ENCODE results near the gene MPC2.
A peak's percentile ranks its signal among the peaks of the same experiment; 100 is the strongest.

MPC2 gene

DNA sequence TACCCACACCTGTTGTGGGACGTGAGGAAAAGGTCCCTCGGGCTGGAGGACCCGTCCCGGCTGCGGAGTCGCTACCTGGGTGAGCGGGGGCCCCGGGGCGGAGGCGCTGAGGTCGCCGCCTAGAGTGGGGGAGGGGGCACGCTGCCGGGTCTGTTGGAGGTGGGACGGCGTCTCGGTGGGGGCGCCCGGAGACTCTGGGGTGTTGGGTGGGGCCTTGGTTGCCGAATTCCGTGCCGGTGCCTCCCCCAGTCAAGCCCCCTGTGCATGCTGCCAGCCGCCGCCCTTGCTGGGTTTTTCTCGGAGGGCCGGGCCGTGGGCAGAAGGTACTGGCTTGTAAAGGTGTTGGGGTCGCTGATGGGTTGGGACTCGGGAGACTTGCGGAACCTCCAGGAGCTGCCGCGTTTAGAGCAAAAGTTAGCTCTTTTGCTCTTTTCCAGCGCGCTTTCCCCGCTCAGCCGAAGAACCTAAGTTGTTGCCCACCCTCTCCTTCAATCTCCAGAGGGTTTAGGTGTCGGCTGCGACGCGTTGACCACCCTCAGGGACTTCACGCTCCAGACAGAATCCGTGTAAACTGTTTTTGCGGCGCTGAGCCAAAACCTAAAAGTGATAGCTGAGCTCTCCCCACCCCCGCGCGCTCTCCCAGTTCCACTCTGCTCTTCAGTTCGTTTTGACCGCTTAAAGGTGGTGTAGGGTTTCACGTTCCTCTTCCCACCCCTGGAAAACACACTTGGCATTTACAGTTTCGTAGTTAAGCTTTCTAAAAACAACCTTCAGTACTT lies at the start of gene MPC2:
MPC2 (minus strand) TSS at position 143 of the 779 bp plus-strand sequence. CDS start 1,231 bp downstream, outside the sequence.
- DNase-seq = peak; percentile 69 to 73

DNA sequence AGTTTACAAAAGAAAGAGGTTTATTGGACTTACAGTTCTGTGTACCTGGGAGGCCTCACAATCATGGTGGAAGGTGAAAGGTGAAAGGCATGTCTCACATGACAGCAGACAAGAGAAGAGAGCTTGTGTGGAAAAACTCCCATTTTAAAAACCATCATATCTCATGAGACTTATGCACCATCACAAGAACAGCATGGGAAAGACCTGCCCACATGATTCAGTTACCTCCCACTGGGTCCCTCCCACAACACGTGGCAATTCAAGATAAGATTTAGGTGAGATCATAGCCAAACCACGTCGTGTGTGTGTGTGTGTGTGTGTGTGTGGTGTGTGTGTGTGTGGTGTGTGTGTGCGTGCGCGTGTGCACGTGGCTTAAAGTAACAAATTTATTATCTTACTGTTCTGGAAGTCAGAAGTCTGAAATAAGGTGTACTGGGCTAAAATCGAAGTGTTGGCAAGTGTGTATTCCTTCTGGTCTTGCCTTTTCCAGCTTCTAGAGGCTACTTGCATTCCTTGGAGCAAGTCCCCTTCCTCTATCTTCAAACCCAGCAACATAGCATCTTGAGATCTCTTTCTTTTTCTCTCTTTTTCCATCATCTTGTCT lies 48.1 kb upstream of the MPC2 start:
- DNase-seq = peak in 1 of 2 experiments; percentile 28

GRCh38 chr1:167983797-167984420 lies 47.0 kb upstream of the MPC2 start:
- DNase-seq = no peak

- no peak for DNase-seq
Measured at GRCh38 chr1:167981933-167982332, 45.1 kb upstream of the MPC2 start.

DNA sequence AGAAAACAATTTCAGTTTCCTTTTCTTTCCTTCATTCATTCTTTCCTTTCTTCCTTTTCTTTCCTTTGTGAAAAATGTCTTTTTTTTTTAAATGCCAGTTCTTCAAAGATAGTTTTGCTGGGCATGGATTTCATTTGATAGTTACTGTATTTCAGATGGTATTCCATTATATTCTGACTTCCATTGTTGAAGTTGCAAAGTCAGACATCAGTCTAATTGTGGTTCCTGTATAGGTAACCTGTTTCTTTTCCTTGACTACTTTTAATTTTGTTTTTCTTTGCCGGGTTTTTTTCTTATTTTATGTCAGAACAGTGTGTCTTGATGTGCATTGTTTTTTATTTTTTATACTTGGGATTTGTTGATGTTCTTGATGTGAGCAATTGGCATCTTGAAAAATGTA lies 40.4 kb upstream of the MPC2 start:
- no peak for DNase-seq

GRCh38 chr1:167974698-167975097 lies 37.8 kb upstream of the MPC2 start:
- DNase-seq = no peak

GRCh38 chr1:167973832-167974231 lies 37.0 kb upstream of the MPC2 start:
- no peak for DNase-seq

GRCh38 chr1:167968569-167968968 lies 31.7 kb upstream of the MPC2 start:
- DNase-seq = no peak

DNA sequence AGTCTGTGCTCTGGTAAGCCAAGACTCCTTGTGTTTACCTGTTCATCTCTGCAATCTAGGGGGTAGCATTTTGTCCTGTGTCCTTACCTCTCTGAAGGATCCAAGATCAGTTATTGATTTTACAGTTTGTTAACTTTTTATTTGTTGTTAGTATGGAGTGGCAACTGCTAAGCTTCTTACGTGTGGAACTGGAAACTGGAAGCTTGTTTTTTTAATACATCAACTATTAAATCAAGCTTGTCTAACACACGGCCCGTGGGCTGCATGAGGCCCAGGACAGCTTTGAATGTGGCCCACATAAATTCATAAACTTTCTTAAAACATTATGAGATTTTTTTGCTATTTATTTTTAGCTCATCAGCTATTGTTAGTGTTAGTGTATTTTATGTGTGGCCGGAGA lies 29.2 kb upstream of the MPC2 start:
- DNase-seq = no peak

GRCh38 chr1:167964646-167965045 lies 27.8 kb upstream of the MPC2 start:
- DNase-seq = no peak

DNA sequence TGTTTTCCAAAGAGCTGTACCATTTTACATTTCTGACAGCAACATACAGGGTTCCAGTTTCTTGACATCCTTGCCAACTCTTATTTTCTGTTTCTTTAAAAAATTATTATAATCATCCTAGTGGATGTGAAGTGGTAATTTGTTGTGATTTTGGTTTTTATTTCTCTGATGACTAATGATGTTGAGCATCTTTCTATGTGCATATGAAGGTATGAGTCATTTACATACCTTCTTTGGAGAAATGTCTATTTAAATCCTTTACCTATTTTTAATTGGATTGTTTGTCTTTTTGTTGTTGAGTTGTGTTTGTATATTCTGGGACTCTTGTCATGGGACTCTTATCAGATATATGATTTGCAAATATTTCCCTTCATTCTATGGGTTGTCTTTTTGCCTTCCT lies 20.8 kb upstream of the MPC2 start:
- DNase-seq = no peak

GRCh38 chr1:167955915-167956314 lies 19.0 kb upstream of the MPC2 start:
- no peak for DNase-seq

- DNase-seq = no peak
Measured at GRCh38 chr1:167950569-167950968, 13.7 kb upstream of the MPC2 start.

DNA sequence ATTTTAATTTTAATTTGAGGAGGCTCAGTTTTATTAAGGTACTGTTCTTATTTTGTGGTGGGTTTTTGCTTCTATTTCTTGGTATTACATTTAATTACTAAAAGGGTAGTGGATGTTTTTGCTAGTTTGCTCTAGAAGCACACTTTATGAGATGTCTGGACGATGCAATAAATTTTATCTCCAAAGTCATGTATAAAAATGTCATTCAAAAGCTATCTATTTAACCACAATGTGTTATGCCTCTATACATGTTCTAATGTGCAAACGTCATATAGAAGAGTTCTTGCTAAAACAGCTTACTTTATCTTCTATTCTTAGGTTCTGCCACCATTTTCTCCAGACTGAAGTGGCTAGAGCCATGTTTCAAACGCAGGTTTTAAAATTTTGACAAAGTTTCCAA lies 12.9 kb upstream of the MPC2 start:
- no peak for DNase-seq

- DNase-seq = no peak
Measured at GRCh38 chr1:167947733-167948132, 10.9 kb upstream of the MPC2 start.

DNA sequence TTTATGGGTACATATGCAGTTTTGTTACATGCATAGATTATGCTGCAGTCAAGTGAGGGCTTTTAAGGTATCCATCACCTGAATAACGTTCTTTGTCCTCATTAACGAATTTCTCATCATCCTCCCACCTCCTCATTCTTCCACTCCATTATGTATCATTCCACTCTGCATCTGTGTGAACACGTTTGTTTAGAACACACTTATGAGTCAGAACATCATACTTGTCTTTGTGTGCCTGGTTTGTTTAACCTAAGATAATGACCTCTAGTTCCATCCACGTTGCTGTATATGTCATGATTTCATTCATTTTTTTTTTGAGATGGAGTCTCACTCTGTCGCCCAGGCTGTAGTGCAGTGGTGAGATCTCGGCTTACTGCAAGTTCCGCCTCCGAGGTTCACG lies 6.7 kb upstream of the MPC2 start:
- DNase-seq = no peak

GRCh38 chr1:167940264-167940663 lies 3.4 kb upstream of the MPC2 start:
- DNase-seq = no peak

DNA sequence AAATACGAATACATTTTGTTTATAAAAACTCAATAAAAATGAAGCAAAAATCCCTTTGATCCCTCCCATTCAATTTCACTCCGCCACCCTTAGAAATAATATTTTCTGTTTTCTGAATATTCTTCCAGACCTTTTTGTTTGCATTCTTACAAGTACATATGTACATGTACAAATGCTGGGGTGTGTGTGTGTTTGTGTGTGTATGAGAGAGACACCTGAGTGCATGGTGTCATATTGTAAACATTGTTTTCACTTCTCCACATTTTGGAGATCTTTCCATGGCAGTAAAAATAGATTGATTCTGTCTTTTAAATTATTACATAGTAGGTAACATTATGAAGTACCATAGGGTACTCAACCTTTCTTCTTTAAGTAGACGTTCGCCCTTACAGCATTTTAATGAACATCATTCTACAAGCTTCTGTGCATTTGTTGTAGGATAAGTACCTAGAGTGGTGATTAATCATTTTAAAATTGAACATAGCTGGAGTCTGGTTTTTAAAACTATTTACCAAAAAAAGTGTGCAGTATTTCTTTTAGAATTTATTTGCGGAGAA lies 1.3 kb upstream of the MPC2 start:
- no peak for DNase-seq

DNA sequence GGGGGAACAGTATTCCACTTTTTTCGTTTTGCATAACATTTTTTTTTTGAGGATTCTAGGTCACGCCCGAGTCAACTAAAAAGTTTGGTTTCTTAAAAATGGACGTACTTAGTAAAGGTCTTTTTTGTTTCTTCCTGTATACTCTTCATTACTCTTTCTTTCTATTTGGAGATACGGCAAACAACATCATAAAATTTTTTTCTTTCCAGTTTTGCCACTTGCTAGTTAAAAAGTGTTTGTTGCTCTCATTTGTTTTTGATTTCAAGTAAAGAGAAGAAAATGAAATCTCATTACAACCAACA lies 788 bp upstream of the MPC2 start:
- DNase-seq = no peak

- DNase-seq = peak; percentile 93 to 97
Measured at GRCh38 chr1:167936068-167936929, 573 bp downstream of the MPC2 start, which contains the start of gene DCAF6. Gene DCAF6 (plus strand): TSS chr1:167936683. CDS start chr1:167936912, 229 bp downstream.

DNA sequence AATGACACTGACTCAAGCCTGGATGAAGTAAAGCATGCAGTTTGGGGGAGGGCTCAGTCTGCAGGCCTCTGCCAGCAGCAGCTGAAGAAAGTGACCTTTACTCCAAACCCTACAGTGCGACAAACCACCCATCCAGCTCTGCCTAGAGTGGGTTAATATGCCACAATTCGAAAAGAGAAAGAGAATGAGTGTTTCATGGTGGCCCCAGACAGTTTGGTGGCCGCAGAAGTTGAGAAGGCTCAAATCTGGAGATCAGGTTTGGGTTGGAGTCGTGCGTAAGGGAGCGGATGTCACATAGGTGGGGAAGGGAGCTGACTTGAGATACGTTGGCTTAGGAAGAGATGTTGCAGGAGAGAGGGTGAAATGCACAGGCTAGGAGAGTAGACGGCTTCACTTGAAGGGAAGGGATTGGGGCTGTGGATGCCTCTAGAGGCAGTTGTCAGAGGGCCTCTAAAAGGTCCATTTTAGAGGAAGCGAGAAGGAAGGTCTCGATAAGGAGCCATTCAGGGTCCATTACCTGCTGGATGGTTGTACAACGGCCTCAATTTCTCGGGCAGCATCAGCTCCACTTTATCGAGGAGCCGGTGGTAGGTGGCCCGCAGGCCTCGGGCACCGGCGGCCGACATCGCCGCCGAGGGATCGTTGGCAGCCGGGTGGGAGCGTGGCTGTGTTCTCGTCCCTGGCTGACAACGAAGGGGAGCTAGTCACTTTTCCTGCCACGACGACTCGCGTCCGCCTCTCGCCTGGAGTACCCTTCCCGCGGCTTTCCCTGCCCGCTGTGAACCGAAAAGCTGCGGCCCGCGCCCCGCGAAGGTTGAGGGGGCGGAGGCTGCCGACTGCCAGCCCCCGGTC lies 1.4 kb downstream of the MPC2 start:
- peak; percentile 67 to 68 for DNase-seq

All from activated T-cell treated with anti-CD3 and anti-CD28 coated beads, Interleukin-2, amount 50 U/mL, for 48 hours (primary cell).